Type B pancreatic cell (in vitro differentiated cells): Measurements from ENCODE around the gene OR5K3. TPM values are rescaled to one million over a fixed set of nuclear protein-coding genes. Genes with fewer than 3 reads are reported as not detected.

Experiments used
- DNase-seq: peaks from one replicate; pipeline ENCODE4 v3.0.0; 2021; ENCODE audit warnings: mixed read lengths; ENCODE audit not compliant: unreplicated experiment; ENCODE audit errors: extremely low spot score
- H3K27ac Mint-ChIP-seq: 2 replicates; pipeline ENCODE4 v1.8.0; 2021; ENCODE audit warnings: mild to moderate bottlenecking, mixed read lengths
- H3K27me3 Mint-ChIP-seq: 2 replicates; pipeline ENCODE4 v1.8.0; 2021; ENCODE audit warnings: mixed read lengths
- H3K36me3 Mint-ChIP-seq: 2 replicates; pipeline ENCODE4 v1.8.0; 2021; ENCODE audit warnings: mixed read lengths
- H3K4me1 Mint-ChIP-seq: one replicate; pipeline ENCODE4 v1.8.0; 2021; ENCODE audit warnings: mixed read lengths; ENCODE audit not compliant: unreplicated experiment
- H3K4me3 Mint-ChIP-seq: 2 replicates; pipeline ENCODE4 v1.8.0; 2021; ENCODE audit warnings: mild to moderate bottlenecking, mixed read lengths
- H3K9me3 Mint-ChIP-seq: 2 replicates; pipeline ENCODE4 v1.8.0; 2021; ENCODE audit warnings: mixed read lengths
- CTCF ChIP-seq: fragments of 200-600 bp; sonication (generic); conservative IDR thresholded peaks from 2 replicates; pipeline ENCODE4 v1.5.0; 2021; ENCODE audit warnings: antibody characterized with exemption, mild to moderate bottlenecking
- total RNA-seq: library from RNA; stranded (reverse); gene quantifications from 2 replicates; pipeline ENCODE4 v1.2.1, GENCODE V29; 2021; ENCODE audit warnings: low replicate concordance

The OR5K3 gene
- total RNA-seq, 1 donor from 2014 or later, result not detected

- no peak for DNase-seq
- H3K27ac Mint-ChIP-seq, result no peak overlapping the region
- H3K9me3 Mint-ChIP-seq, result no peaks in the 10 kb centered on the region
- H3K27me3 Mint-ChIP-seq, result no peaks in the 10 kb centered on the region
- TF ChIP-seq CTCF, result no peak
- no peaks in the 10 kb centered on the region for H3K4me1 Mint-ChIP-seq
- H3K4me3 Mint-ChIP-seq, result no peak overlapping the region
- H3K36me3 Mint-ChIP-seq, result no peaks in the 10 kb centered on the region
These were observed 31.2 kb upstream of the OR5K3 start for GRCh38 chr3:98359250-98359649.

GRCh38 chr3:98359993-98360675 is 30.3 kb upstream of the OR5K3 start:
- H3K27me3 Mint-ChIP-seq, result no peaks in the 10 kb centered on the region
- no peak for DNase-seq
- H3K36me3 Mint-ChIP-seq, result no peaks in the 10 kb centered on the region
- no peak for TF ChIP-seq CTCF
- H3K9me3 Mint-ChIP-seq, result no peaks in the 10 kb centered on the region
- no peaks in the 10 kb centered on the region for H3K4me1 Mint-ChIP-seq
- no peak overlapping the region for H3K4me3 Mint-ChIP-seq
- H3K27ac Mint-ChIP-seq, result no peak overlapping the region

GRCh38 chr3:98360681-98361080 is 29.8 kb upstream of the OR5K3 start:
- Mint-ChIP-seq H3K9me3 (no peaks in the 10 kb centered on the region), H3K36me3 (no peaks in the 10 kb centered on the region), H3K4me3 (no peak overlapping the region), H3K27me3 (no peaks in the 10 kb centered on the region), H3K4me1 (no peaks in the 10 kb centered on the region), H3K27ac (no peak overlapping the region)
- DNase-seq, result no peak
- no peak for TF ChIP-seq CTCF

- no peak for TF ChIP-seq CTCF
- Mint-ChIP-seq H3K36me3 (no peaks in the 10 kb centered on the region), H3K27me3 (no peaks in the 10 kb centered on the region), H3K9me3 (no peaks in the 10 kb centered on the region), H3K4me1 (no peaks in the 10 kb centered on the region), H3K27ac (no peak overlapping the region), H3K4me3 (no peak overlapping the region)
- no peak for DNase-seq
These were observed 29.2 kb upstream of the OR5K3 start for GRCh38 chr3:98361289-98361688.

- no peaks in the 10 kb centered on the region for H3K27me3 Mint-ChIP-seq
- no peaks in the 10 kb centered on the region for H3K9me3 Mint-ChIP-seq
- no peak for TF ChIP-seq CTCF
- no peak overlapping the region for H3K27ac Mint-ChIP-seq
- H3K4me1 Mint-ChIP-seq, result no peaks in the 10 kb centered on the region
- H3K4me3 Mint-ChIP-seq, result no peak overlapping the region
- no peak for DNase-seq
- H3K36me3 Mint-ChIP-seq, result no peaks in the 10 kb centered on the region
These were observed 22.8 kb upstream of the OR5K3 start for GRCh38 chr3:98367464-98368246.
